HT1080 (cell line): ENCODE results near the gene RGS5. TPM values are rescaled to one million over a fixed set of nuclear protein-coding genes. Genes with fewer than 3 reads are reported as not detected.

Experiments used
- DNase-seq: peaks from one replicate; pipeline ENCODE4 v3.0.0-alpha.2; 2015; ENCODE audit warnings: low read depth
- total RNA-seq: library from RNA; depleted of rRNA; stranded (reverse); fragments of >200 nt; shearing (Covaris generic); gene quantifications from 2 replicates; pipeline ENCODE4 v1.2.3, GENCODE V29; 2014

Gene RGS5
- total RNA-seq, 1 experiment from 2014 or later = 8.6 TPM

- no peak for DNase-seq
Measured at GRCh38 chr1:163145435-163145834, 57.3 kb downstream of the RGS5 start.

GRCh38 chr1:163144418-163144817, 58.3 kb downstream of the RGS5 start:
- no peak for DNase-seq

- DNase-seq = no peak
Measured at GRCh38 chr1:163142152-163142551, 60.6 kb downstream of the RGS5 start.

DNA sequence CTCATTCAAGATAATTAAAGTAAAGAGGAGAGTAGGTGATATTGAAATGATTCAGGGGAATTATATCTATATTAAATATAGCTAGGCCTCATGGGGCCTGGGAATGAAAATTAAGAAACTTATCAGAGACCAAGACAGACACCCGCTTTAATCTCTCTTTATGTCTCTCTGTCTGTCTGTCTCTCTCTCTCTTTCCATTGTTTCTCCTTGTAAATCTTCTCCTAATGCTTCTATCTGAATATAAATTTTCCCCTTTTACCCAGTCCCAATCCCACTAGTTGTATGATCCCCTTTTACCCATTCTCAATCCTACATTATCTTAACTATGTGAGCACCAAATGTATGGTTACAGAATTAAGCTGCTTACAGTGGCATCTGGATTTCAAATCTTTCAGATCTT, 61.2 kb downstream of the RGS5 start:
- DNase-seq = no peak

DNA sequence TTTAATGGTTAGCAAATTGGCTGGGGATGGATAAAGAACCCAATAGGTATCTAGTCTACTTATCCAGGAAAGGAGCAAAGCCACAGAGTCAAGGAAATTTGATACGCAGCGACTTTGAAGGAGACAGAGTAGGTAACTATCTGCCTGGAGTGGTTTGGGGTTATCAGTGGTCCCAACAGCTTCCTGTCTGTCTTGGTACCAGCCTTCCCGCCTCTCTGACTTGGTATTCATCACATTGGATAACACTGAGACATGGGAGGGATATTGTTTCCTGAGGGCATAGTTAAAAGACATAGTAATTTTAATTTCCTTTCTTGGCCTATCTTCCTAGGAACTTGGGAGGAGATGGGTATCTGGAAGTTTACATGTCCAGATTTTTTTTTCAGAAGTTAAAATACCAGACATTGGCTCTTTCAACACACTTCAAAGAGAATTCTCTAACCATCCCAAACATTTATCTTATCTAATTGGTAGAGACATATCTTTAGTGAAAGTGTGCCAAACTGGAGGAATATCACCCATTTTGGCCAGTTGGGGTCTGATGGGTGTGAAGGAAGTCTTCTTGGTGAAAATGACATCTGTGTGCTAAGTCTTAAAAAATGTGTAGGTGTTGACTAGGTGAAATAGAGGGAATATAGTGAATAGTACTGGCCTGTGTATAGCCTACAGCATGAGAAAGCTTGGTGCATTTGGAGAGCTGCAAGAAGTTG, 65.0 kb downstream of the RGS5 start:
- no peak for DNase-seq

GRCh38 chr1:163131981-163132380, 70.7 kb downstream of the RGS5 start:
- no peak for DNase-seq

- no peak for DNase-seq
Measured at GRCh38 chr1:163130225-163130856, 72.4 kb downstream of the RGS5 start.

- no peak for DNase-seq
Measured at GRCh38 chr1:163128282-163128681, 74.4 kb downstream of the RGS5 start.

GRCh38 chr1:163124812-163125211, 77.9 kb downstream of the RGS5 start:
- no peak for DNase-seq

DNA sequence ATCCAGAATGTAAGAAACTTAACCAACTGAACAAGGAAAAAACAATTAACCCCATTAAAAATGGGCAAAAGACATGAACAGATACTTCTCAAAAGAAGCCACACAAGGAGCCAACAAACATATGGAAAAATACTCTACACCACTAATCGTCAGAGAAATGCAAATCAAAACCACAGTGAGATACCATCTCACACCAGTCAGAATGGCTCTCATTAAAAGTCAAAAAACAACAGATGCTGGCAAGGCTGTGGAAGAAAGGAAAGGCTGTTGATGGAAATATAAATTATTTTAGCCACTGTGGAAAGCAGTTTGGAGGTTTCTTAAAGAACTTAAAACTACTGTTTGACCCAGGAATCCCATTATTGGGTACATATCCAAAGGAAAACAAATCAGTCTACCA, 82.3 kb downstream of the RGS5 start:
- no peak for DNase-seq

GRCh38 chr1:163119707-163120106, 83.0 kb downstream of the RGS5 start:
- no peak for DNase-seq

GRCh38 chr1:163115887-163116286, 86.8 kb downstream of the RGS5 start:
- DNase-seq = no peak

DNA sequence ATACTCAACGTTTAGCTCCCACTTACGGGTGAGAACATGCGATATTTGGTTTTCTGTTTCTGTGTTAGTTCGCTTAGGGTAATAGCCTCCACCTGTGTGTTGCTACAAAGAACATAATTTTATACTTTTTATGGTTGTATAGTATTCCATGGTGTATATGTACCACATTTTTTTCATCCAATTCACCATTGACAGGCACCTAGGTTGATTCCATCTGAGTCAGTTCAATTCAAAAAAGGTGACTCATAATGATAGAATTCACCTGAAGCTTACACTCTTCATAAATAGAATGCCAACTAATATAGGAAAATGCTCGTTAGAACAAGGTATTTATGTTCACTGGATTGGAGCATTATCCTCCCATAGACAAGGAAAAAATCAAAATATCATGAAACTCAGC, 95.1 kb downstream of the RGS5 start:
- DNase-seq = no peak

DNA sequence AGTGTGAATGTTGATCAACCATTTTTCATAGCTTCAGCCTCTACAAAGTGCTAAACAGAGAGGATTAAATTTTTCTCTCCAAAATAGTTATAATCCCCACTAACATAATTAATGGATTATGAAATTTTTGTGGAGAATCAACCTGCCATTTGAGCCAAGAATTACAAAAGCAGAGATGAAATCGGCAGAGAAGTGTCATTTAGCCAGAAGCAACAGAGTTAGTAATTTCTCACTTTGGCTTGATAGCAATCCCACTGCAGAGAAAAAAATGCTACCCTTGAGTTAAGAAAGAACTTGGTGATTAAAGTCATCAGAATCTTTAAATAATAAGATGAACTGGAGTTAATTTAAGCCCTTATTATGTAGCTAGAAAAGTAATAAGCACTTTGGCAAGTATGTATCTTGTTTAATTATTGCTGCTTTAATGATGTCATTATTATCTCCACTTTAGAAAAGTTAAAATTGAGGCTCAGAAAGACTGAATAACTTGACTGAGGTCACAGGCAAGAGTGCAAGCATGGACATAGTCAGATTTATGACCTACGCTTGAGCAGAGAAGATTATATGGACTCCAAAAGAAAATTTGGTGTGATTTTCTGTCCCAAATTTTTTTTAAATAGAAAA, 96.2 kb downstream of the RGS5 start:
- DNase-seq = no peak

DNA sequence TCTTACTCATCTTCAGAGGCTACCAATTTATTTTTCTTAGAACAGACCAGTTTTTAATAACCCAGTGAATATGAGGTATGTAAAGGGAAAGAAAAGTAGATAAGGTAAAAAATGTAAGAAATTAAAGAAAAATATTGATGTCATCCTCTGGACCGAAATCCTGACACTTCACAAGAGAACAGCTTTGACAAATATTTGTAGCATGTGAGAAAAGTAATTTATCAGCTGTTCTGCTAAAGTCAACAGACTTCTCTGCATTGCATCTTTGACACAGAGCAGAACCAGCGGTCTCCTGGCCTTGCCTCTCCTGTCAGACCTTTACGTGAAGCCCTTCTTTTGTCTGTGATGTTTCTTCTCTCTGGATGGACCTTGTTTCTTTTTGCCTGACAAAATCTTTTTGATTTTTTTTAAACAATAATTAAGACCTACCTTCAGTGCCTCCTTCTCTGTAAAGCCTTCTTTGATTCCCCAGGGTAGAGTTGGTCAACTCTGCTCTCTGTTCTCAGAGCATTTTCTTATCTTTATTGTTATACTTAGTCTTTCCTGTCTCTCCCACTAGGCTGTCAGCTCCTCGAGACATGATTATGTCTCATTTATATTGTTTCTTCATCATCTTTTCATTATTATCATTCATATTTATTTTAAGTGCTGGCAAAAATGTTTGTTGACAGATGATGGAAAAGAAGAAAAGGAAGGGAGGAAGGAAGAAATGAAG, 98.2 kb downstream of the RGS5 start:
- DNase-seq = no peak

GRCh38 chr1:163102590-163102989, 100.1 kb downstream of the RGS5 start:
- no peak for DNase-seq

GRCh38 chr1:163095213-163095612, 107.5 kb downstream of the RGS5 start:
- DNase-seq = no peak

- no peak for DNase-seq
Measured at GRCh38 chr1:163094589-163094988, 108.1 kb downstream of the RGS5 start.

- DNase-seq = no peak
Measured at GRCh38 chr1:163094182-163094581, 108.5 kb downstream of the RGS5 start.

GRCh38 chr1:163093579-163093978, 109.1 kb downstream of the RGS5 start:
- DNase-seq = no peak

- no peak for DNase-seq
Measured at GRCh38 chr1:163093169-163093568, 109.5 kb downstream of the RGS5 start.
